ENCODE measurements around the gene MYBBP1A.

MYBBP1A gene

GRCh38 chr17:4576729-4577322 lies 21.6 kb upstream of the MYBBP1A start:
- TF ChIP-seq ZNF565 (CRISPR knock-in tag; conservative IDR thresholded peaks at IDR 0.05; ENCODE audit: low read depth) (no peak), ZFP30 (CRISPR knock-in tag; IDR thresholded peaks at IDR 0.05) (no peak), TSHZ2 (CRISPR knock-in tag; IDR thresholded peaks at IDR 0.05) (no peak), ESRRG (CRISPR knock-in tag; IDR thresholded peaks at IDR 0.05) (no peak), ZC3H10 (CRISPR knock-in tag; IDR thresholded peaks at IDR 0.05) (no peak)
- ATAC-seq = no peak; the same call in 2 of the 3 replicates

GRCh38 chr17:4576161-4576558 lies 21.0 kb upstream of the MYBBP1A start:
- ATAC-seq = no peak
- TF ChIP-seq PATZ1 (CRISPR knock-in tag; IDR thresholded peaks at IDR 0.05; ENCODE audit: borderline replicate concordance) (no peak), ZNF8 (CRISPR knock-in tag; IDR thresholded peaks at IDR 0.05) (no peak), ZC3H10 (CRISPR knock-in tag; IDR thresholded peaks at IDR 0.05) (no peak), CREB5 (CRISPR knock-in tag; IDR thresholded peaks at IDR 0.05; ENCODE audit: low read depth) (no peak), OSR1 (CRISPR knock-in tag; IDR thresholded peaks at IDR 0.05) (no peak), CSRNP3 (CRISPR knock-in tag; IDR thresholded peaks at IDR 0.05) (no peak), ZFP3 (CRISPR knock-in tag; IDR thresholded peaks at IDR 0.05) (no peak), CSDC2 (CRISPR knock-in tag; IDR thresholded peaks at IDR 0.05) (no peak), TSHZ2 (CRISPR knock-in tag; IDR thresholded peaks at IDR 0.05) (no peak), ARNTL (CRISPR knock-in tag; IDR thresholded peaks at IDR 0.05; ENCODE audit: borderline replicate concordance, low read depth) (no peak), SNAI2 (CRISPR knock-in tag; IDR thresholded peaks at IDR 0.05) (no peak), ZNF565 (CRISPR knock-in tag; conservative IDR thresholded peaks at IDR 0.05; ENCODE audit: low read depth) (no peak), RARB (CRISPR knock-in tag; IDR thresholded peaks at IDR 0.05) (no peak), GLIS3 (CRISPR knock-in tag; IDR thresholded peaks at IDR 0.05) (no peak), ISL1 (CRISPR knock-in tag; IDR thresholded peaks at IDR 0.05) (no peak), ZFP30 (CRISPR knock-in tag; IDR thresholded peaks at IDR 0.05) (no peak)

GRCh38 chr17:4574448-4575045 lies 19.4 kb upstream of the MYBBP1A start:
- no peak for TF ChIP-seq CSRNP3 (CRISPR knock-in tag; IDR thresholded peaks at IDR 0.05)
- no peak for TF ChIP-seq ARNTL (CRISPR knock-in tag; IDR thresholded peaks at IDR 0.05; ENCODE audit: borderline replicate concordance, low read depth)
- TF ChIP-seq ZNF8 (CRISPR knock-in tag; IDR thresholded peaks at IDR 0.05) = no peak
- no peak for TF ChIP-seq TCF4 (CRISPR knock-in tag; IDR thresholded peaks at IDR 0.05; ENCODE audit: borderline replicate concordance)
- TF ChIP-seq TOX (CRISPR knock-in tag; IDR thresholded peaks at IDR 0.05; ENCODE audit: borderline replicate concordance) = no peak
- no peak for TF ChIP-seq GLIS3 (CRISPR knock-in tag; IDR thresholded peaks at IDR 0.05)
- no peak for TF ChIP-seq ISL1 (CRISPR knock-in tag; IDR thresholded peaks at IDR 0.05)
- TF ChIP-seq SNAI2 (CRISPR knock-in tag; IDR thresholded peaks at IDR 0.05) = no peak
- no peak for TF ChIP-seq CSDC2 (CRISPR knock-in tag; IDR thresholded peaks at IDR 0.05)
- TF ChIP-seq RARB (CRISPR knock-in tag; IDR thresholded peaks at IDR 0.05) = no peak
- TF ChIP-seq ZNF70 (CRISPR knock-in tag; IDR thresholded peaks at IDR 0.05) = no peak
- TF ChIP-seq BACH2 (CRISPR knock-in tag; IDR thresholded peaks at IDR 0.05; ENCODE audit: borderline replicate concordance) = no peak
- no peak for TF ChIP-seq ZC3H10 (CRISPR knock-in tag; IDR thresholded peaks at IDR 0.05)
- no peak for ATAC-seq
